ENCODE results near the gene KRTAP10-10.
"Not testable (repeated sequence)": the region's sequence is repeated elsewhere in the genome, so short reads cannot be mapped to it uniquely, and the experiment has no call there.

Gene KRTAP10-10

GRCh38 chr21:44599264-44600029 is 37.7 kb upstream of the KRTAP10-10 start:
- no peak for DNase-seq (ENCODE audit: low read depth in 2 of 2)
- H3K4me3 ChIP-seq (replicated peaks in 1 of 2; ENCODE audit: low read depth in 2 of 2, low read length in 2 of 2) = no peak overlapping the region
- TF ChIP-seq, protein P1, sequence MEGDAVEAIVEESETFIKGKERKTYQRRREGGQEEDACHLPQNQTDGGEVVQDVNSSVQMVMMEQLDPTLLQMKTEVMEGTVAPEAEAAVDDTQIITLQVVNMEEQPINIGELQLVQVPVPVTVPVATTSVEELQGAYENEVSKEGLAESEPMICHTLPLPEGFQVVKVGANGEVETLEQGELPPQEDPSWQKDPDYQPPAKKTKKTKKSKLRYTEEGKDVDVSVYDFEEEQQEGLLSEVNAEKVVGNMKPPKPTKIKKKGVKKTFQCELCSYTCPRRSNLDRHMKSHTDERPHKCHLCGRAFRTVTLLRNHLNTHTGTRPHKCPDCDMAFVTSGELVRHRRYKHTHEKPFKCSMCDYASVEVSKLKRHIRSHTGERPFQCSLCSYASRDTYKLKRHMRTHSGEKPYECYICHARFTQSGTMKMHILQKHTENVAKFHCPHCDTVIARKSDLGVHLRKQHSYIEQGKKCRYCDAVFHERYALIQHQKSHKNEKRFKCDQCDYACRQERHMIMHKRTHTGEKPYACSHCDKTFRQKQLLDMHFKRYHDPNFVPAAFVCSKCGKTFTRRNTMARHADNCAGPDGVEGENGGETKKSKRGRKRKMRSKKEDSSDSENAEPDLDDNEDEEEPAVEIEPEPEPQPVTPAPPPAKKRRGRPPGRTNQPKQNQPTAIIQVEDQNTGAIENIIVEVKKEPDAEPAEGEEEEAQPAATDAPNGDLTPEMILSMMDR (IDR thresholded peaks at IDR 0.05; ENCODE audit: low read depth, low read length) = no peak

DNA sequence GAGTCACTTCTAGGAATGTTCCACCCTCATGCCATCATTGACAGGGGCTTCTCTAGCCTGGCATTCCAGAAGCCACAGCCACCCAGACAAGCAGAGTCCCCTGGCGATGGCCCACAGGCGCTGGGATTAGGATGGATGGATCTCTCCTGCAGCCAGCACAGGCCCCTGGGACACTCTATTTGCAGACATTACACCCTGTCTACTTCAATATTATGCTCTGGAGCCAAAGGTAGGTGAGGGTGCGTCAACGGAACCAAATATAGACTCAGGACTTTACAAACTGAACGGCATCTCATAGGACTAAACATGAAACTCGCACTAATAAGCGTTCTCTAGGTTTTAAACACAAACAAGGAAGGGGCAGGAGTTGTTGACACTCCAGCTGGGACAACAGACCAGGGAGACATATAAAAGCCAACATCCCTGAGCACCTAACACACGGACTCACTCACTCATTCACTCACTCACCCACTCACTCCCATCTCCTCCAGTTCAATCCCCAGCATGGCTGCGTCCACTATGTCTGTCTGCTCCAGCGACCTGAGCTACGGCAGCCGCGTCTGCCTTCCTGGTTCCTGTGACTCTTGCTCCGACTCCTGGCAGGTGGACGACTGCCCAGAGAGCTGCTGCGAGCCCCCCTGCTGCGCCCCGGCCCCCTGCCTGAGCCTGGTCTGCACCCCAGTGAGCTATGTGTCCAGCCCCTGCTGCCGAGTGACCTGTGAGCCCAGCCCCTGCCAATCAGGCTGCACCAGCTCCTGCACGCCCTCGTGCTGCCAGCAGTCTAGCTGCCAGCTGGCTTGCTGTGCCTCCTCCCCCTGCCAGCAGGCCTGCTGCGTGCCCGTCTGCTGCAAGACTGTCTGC is 36.8 kb upstream of the KRTAP10-10 start, which contains the start of gene KRTAP10-7:
TSS of gene KRTAP10-7 (plus strand) at position 480 of the 861 bp plus-strand sequence. CDS start at position 505, 25 bp downstream.
- DNase-seq (ENCODE audit: low read depth in 2 of 2); H3K4me3 ChIP-seq (replicated peaks in 1 of 2; ENCODE audit: low read depth in 2 of 2, low read length in 2 of 2): not testable (repeated sequence)

DNA sequence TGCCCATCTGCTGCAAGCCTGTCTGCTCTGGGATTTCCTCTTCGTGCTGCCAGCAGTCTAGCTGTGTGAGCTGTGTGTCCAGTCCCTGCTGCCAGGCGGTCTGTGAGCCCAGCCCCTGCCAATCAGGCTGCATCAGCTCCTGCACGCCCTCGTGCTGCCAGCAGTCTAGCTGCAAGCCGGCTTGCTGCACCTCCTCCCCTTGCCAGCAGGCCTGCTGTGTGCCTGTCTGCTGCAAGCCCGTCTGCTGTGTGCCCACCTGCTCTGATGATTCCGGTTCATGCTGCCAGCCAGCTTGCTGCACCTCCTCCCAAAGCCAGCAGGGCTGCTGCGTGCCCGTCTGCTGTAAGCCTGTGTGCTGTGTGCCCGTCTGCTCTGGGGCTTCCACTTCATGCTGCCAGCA is 36.1 kb upstream of the KRTAP10-10 start:
- DNase-seq (ENCODE audit: low read depth in 2 of 2); H3K4me3 ChIP-seq (replicated peaks in 1 of 2; ENCODE audit: low read depth in 2 of 2, low read length in 2 of 2): not testable (repeated sequence)

GRCh38 chr21:44601596-44602462 is 35.3 kb upstream of the KRTAP10-10 start:
- no peak for DNase-seq (ENCODE audit: low read depth in 2 of 2)
- TF ChIP-seq, protein P1 (IDR thresholded peaks at IDR 0.05; ENCODE audit: low read depth, low read length) = no peak
- no peak overlapping the region for H3K4me3 ChIP-seq (replicated peaks in 1 of 2; ENCODE audit: low read depth in 2 of 2, low read length in 2 of 2)

- TF ChIP-seq, protein P1 (IDR thresholded peaks at IDR 0.05; ENCODE audit: low read depth, low read length) = no peak
- no peak overlapping the region for H3K4me3 ChIP-seq (replicated peaks in 1 of 2; ENCODE audit: low read depth in 2 of 2, low read length in 2 of 2)
- no peak for DNase-seq (ENCODE audit: low read depth in 2 of 2)
These were observed 34.7 kb upstream of the KRTAP10-10 start for GRCh38 chr21:44602463-44602850.

DNA sequence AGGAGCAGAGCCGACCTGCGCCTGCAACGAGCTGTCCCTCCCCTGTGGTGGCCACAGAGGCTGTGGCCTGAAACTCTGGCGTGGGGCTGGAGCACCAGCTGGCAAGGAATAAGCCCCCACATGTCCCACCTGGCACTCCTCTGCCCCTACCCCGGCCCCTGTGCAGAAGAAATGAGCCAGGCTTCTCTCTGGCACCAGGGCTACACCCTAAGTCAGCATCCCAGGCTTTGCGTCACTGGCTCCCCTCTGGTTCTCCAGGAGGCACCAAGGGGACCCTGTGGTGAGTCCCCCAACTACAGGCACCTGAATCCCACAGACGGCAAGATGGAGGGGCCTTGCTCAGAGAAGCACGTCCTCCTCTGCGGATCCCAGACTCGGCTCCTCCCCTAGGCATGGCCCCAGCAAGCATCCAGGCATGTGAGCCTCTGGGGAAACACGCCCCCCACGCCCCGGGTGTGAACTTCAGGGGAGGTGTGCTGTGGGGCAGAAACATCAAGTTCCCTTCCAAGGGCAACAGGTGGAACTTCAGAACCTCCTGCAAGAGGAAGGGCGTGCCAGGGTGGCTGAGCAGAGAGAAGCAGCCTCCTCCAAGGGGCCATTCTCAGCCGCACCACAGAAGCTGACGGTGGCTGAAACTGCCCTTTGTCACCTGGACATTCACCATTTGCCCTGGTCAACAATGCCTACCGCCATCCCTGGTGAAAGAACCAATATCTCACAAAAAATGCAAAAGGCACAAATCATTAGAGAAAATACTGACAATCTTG is 33.9 kb upstream of the KRTAP10-10 start:
- DNase-seq (ENCODE audit: low read depth in 2 of 2) = no peak
- no peak overlapping the region for H3K4me3 ChIP-seq (replicated peaks in 1 of 2; ENCODE audit: low read depth in 2 of 2, low read length in 2 of 2)
- TF ChIP-seq, protein P1 (IDR thresholded peaks at IDR 0.05; ENCODE audit: low read depth, low read length) = no peak

GRCh38 chr21:44603911-44604310 is 33.2 kb upstream of the KRTAP10-10 start:
- H3K4me3 ChIP-seq (replicated peaks in 1 of 2; ENCODE audit: low read depth in 2 of 2, low read length in 2 of 2) = no peak overlapping the region
- DNase-seq (ENCODE audit: low read depth in 2 of 2) = no peak
- TF ChIP-seq, protein P1 (IDR thresholded peaks at IDR 0.05; ENCODE audit: low read depth, low read length) = no peak
